ENCODE data around the gene ACYP2. TPM values are rescaled to one million over a fixed set of nuclear protein-coding genes. Genes with fewer than 3 reads are reported as not detected.

Gene ACYP2
- total and polyA plus RNA-seq, 12 donors, result 36.9 to 101 (median 53.1) TPM

- intact Hi-C loops (cut with DNase I), result no loop called here
- Histone ChIP-seq H3K4me1 (replicated peaks in 1 of 2) (peaks cover 0 to 14% of the 10 kb centered on the region in 2 donors), H3K4me3 (no peak overlapping the region), H3K27ac (no peak overlapping the region), H3K27me3 (no peaks in the 10 kb centered on the region), H3K36me3 (replicated peaks in 1 of 2) (no peaks in the 10 kb centered on the region), H3K9me3 (replicated peaks in 1 of 3) (no peaks in the 10 kb centered on the region)
- WGBS, 4 donors, result 90 to 97% (median 93%) methylated on average over 2 of the region's 2 CpGs
- TF ChIP-seq POLR2A (IDR thresholded peaks at IDR 0.05), result no peak
- no peak for DNase-seq
Observed at GRCh38 chr2:54224997-54225396, 109.6 kb downstream of the ACYP2 start.

- Histone ChIP-seq H3K27me3 (no peaks in the 10 kb centered on the region), H3K4me1 (replicated peaks in 1 of 2) (peaks cover 0 to 14% of the 10 kb centered on the region in 2 donors), H3K36me3 (replicated peaks in 1 of 2) (no peaks in the 10 kb centered on the region), H3K27ac (peak overlapping the region in 1 of 5 donors; percentile 9), H3K4me3 (no peak overlapping the region), H3K9me3 (replicated peaks in 1 of 3) (no peaks in the 10 kb centered on the region)
- no peak for DNase-seq
- WGBS, 4 donors, result 65 to 72% (median 71%) methylated on average over 2 of the region's 2 CpGs
- intact Hi-C loops (cut with DNase I), result no loop called here
- no peak for TF ChIP-seq POLR2A (IDR thresholded peaks at IDR 0.05)
- TF ChIP-seq CTCF (IDR thresholded peaks at IDR 0.05), result no peak
Observed at GRCh38 chr2:54226260-54226659, 110.8 kb downstream of the ACYP2 start.

GRCh38 chr2:54227798-54228197, 112.4 kb downstream of the ACYP2 start:
- TF ChIP-seq POLR2A (IDR thresholded peaks at IDR 0.05) (no peak), CTCF (IDR thresholded peaks at IDR 0.05) (no peak)
- peaks cover 0 to 14% of the 10 kb centered on the region in 2 donors for H3K4me1 ChIP-seq (replicated peaks in 1 of 2)
- intact Hi-C loops (cut with DNase I), result no loop called here

GRCh38 chr2:54228945-54229344, 113.5 kb downstream of the ACYP2 start:
- no peak overlapping the region for H3K27ac ChIP-seq
- intact Hi-C loops (cut with DNase I), result no loop called here
- 70 to 81% (median 77%) methylated on average over 2 of the region's 2 CpGs for WGBS, 4 donors

More at GRCh38 chr2:54227798-54228197, 112.4 kb downstream of the ACYP2 start:
- H3K27ac ChIP-seq, result no peak overlapping the region
- H3K4me3 ChIP-seq, result no peak overlapping the region
- H3K27me3 ChIP-seq, result no peaks in the 10 kb centered on the region
- no peaks in the 10 kb centered on the region for H3K9me3 ChIP-seq (replicated peaks in 1 of 3)
- no peaks in the 10 kb centered on the region for H3K36me3 ChIP-seq (replicated peaks in 1 of 2)
- no peak for DNase-seq

More at GRCh38 chr2:54228945-54229344, 113.5 kb downstream of the ACYP2 start:
- TF ChIP-seq CTCF (IDR thresholded peaks at IDR 0.05) (no peak), POLR2A (IDR thresholded peaks at IDR 0.05) (no peak)
- peaks cover 0 to 14% of the 10 kb centered on the region in 2 donors for H3K4me1 ChIP-seq (replicated peaks in 1 of 2)
- H3K9me3 ChIP-seq (replicated peaks in 1 of 3), result no peaks in the 10 kb centered on the region
- peak in 6 of 7 donors; percentile 15 to 63 (median 36) for DNase-seq
- no peaks in the 10 kb centered on the region for H3K36me3 ChIP-seq (replicated peaks in 1 of 2)
- no peaks in the 10 kb centered on the region for H3K27me3 ChIP-seq
- no peak overlapping the region for H3K4me3 ChIP-seq
